Measurements from ENCODE around the gene CTAG2. TPM values are rescaled to one million over a fixed set of nuclear protein-coding genes. Genes with fewer than 3 reads are reported as not detected.
"Not testable (repeated sequence)": the region's sequence is repeated elsewhere in the genome, so short reads cannot be mapped to it uniquely, and the experiment has no call there.

The CTAG2 gene
- polyA plus RNA-seq, 2 donors: 2.8 TPM; not detected in 1

DNA sequence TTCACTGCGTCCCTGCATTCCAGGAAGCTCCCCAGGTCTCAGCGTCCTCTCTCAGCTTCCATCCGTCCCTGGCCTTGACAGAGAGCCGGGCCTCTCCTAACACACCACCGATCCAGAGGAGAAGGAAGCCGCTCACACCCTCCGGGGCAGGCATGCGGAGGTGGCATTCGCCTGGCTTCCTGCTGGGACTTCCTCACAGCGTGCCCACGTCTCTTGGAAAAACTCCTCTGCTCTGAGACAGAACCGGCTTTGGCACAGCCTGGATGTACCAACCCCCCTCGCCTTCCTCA, 3.2 kb downstream of the CTAG2 start:
- no peak overlapping the region for H3K4me3 ChIP-seq (ENCODE audit: low read depth in 1 of 2, low read length in 2 of 2)
- H3K4me1 ChIP-seq (ENCODE audit: control insufficient read depth in 2 of 2, insufficient read depth in 2 of 2, low read length in 1 of 2): no peaks in the 10 kb centered on the region

DNA sequence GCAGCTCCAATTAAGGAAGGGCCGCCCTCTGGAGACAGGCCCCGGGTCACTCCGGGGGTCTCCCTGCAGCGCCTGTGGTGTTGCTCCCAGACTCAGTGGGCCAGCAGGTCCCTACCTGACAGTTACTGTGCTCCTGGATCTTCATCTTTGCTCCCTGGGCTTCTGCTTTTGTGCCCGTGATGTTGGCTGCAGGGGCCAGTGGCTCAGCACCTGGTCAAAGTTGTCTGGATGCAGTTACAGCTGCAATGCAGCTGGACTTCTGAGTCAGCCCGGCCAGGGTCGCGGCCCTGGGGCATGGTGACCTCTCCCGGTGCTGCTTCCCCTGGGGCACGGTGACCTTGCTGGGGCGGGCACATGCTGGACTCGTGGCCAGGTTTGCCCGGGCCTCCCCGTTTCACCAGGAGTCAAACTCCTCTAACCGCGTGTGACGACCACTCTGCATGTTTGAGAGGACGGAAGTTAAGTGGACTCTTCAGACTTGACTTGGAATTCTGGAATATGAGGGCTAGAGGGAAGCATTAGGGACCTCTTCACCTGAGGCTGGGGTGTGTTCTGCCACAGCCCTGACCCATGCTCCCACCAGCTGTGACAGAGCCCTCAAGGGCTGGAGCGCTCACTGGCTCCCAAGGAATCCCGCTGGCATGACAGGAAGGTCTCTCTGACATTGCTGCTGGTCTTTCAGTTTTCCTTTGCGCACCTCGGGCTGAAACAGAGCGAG, 3.7 kb downstream of the CTAG2 start:
- Histone ChIP-seq H3K27me3 (ENCODE audit: control insufficient read depth in 1 of 2, insufficient read depth in 2 of 2, low read length in 2 of 2) (peaks cover 0 to 2% of the 10 kb centered on the region in 2 donors), H3K36me3 (ENCODE audit: control insufficient read depth in 2 of 2, insufficient read depth in 2 of 2, low read length in 1 of 2) (no peaks in the 10 kb centered on the region), H3K27ac (ENCODE audit: low read depth in 2 of 2, low read length in 1 of 2) (no peak overlapping the region), H3K9me3 (ENCODE audit: control insufficient read depth in 2 of 2, insufficient read depth in 1 of 2, low read depth in 1 of 2, low read length in 1 of 2) (peaks cover 0 to 2% of the 10 kb centered on the region in 2 donors), H3K4me1 (ENCODE audit: control insufficient read depth in 2 of 2, insufficient read depth in 2 of 2, low read length in 1 of 2) (no peaks in the 10 kb centered on the region), H3K4me3 (ENCODE audit: low read depth in 1 of 2, low read length in 2 of 2) (no peak overlapping the region)
- WGBS, 2 donors: 72 to 75% methylated on average over 22 to 23 of the region's 23 CpGs

More for the DNA sequence above, 3.2 kb downstream of the CTAG2 start:
- Histone ChIP-seq H3K27ac (ENCODE audit: low read depth in 2 of 2, low read length in 1 of 2) (no peak overlapping the region), H3K36me3 (ENCODE audit: control insufficient read depth in 2 of 2, insufficient read depth in 2 of 2, low read length in 1 of 2) (no peaks in the 10 kb centered on the region), H3K27me3 (ENCODE audit: control insufficient read depth in 1 of 2, insufficient read depth in 2 of 2, low read length in 2 of 2) (peaks cover 0 to 2% of the 10 kb centered on the region in 2 donors), H3K9me3 (ENCODE audit: control insufficient read depth in 2 of 2, insufficient read depth in 1 of 2, low read depth in 1 of 2, low read length in 1 of 2) (peaks cover 0 to 2% of the 10 kb centered on the region in 2 donors)
- 57 to 68% methylated on average over 13 of the region's 13 CpGs for WGBS, 2 donors

DNA sequence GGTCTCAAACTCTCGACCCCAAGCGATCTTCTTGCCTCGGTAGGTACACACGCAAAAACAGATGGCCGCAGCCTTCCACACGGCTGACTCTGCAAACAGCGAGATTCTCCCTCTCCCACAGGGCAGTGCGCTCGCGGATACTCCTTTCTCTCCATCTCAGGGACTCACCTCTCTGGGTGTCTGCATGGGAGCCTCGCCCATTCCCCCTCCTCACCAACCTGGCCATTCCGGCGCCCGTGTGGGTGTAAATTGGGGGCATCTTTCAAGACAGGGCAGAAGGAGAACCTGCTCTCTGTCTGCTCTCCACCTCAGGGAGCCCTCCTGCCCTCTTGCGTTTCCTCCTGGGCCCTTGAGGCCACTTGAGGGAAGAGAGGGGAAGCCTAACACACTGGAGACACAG, 4.4 kb downstream of the CTAG2 start:
- Histone ChIP-seq H3K4me3 (ENCODE audit: low read depth in 1 of 2, low read length in 2 of 2) (no peak overlapping the region), H3K27me3 (ENCODE audit: control insufficient read depth in 1 of 2, insufficient read depth in 2 of 2, low read length in 2 of 2) (peaks cover 0 to 2% of the 10 kb centered on the region in 2 donors), H3K36me3 (ENCODE audit: control insufficient read depth in 2 of 2, insufficient read depth in 2 of 2, low read length in 1 of 2) (no peaks in the 10 kb centered on the region), H3K4me1 (ENCODE audit: control insufficient read depth in 2 of 2, insufficient read depth in 2 of 2, low read length in 1 of 2) (no peaks in the 10 kb centered on the region), H3K9me3 (ENCODE audit: control insufficient read depth in 2 of 2, insufficient read depth in 1 of 2, low read depth in 1 of 2, low read length in 1 of 2) (peaks cover 0 to 2% of the 10 kb centered on the region in 2 donors), H3K27ac (ENCODE audit: low read depth in 2 of 2, low read length in 1 of 2) (no peak overlapping the region)
- WGBS, 2 donors: 84 to 86% methylated on average over 15 of the region's 15 CpGs

DNA sequence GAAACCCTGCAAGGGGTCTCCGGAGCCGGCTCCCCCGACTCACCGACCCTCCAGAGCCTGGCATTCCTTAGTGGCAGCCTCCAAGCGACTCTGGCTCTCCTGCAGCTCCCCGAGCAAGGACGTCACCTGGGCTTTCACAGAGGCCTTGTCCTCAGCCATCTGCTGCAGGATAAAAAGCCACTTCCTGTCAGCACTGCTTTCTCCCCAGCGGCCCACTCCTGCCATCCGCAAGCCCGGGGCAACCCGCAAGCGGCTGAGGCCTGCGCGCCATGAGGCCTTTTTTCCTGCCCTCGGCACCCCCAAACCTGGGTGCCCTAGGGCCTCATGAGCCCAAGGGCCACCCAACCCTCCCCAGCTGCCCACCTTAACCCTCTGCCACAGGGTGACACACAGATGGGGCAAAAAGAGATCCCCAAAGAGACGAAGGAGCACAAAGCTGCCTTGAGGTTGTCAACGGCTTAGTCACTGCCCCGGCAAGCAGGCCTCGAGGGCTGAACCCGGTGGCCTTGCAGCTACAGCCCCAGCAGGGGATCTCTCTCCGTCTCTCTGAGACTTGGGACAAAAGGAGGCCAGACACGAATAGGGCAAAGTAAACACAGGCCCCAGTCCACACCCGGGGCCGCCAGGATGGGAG, 7.5 kb downstream of the CTAG2 start:
- not testable (repeated sequence) for H3K4me1 ChIP-seq (ENCODE audit: control insufficient read depth in 2 of 2, insufficient read depth in 2 of 2, low read length in 1 of 2); H3K4me3 ChIP-seq (ENCODE audit: low read depth in 1 of 2, low read length in 2 of 2); H3K9me3 ChIP-seq (ENCODE audit: control insufficient read depth in 2 of 2, insufficient read depth in 1 of 2, low read depth in 1 of 2, low read length in 1 of 2); H3K27me3 ChIP-seq (ENCODE audit: control insufficient read depth in 1 of 2, insufficient read depth in 2 of 2, low read length in 2 of 2); H3K27ac ChIP-seq (ENCODE audit: low read depth in 2 of 2, low read length in 1 of 2); H3K36me3 ChIP-seq (ENCODE audit: control insufficient read depth in 2 of 2, insufficient read depth in 2 of 2, low read length in 1 of 2)
- WGBS, 2 donors: no CpG with 5 or more reads among the region's 24 CpGs

DNA sequence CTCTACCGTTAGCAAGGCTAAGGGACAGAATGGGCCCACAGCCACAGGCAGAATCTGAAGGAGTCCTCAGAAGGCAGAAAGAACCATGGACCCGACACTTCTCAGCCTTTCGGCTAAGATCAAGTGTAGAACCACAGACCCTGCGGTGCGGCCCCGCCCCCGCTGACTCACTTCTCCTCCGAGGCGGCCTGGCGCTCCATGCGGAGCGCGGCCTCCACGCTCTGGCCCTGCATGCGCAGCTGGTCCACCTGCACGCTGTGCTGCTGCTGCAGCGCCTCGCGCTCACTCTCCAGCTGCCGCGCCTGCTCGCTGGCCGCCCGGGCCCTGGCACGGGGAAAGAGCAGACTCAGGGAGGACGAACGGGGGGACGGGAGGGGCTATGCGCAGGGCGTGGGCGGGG, 9.7 kb downstream of the CTAG2 start:
- H3K4me1 ChIP-seq (ENCODE audit: control insufficient read depth in 2 of 2, insufficient read depth in 2 of 2, low read length in 1 of 2); H3K27ac ChIP-seq (ENCODE audit: low read depth in 2 of 2, low read length in 1 of 2); H3K4me3 ChIP-seq (ENCODE audit: low read depth in 1 of 2, low read length in 2 of 2); H3K27me3 ChIP-seq (ENCODE audit: control insufficient read depth in 1 of 2, insufficient read depth in 2 of 2, low read length in 2 of 2); H3K36me3 ChIP-seq (ENCODE audit: control insufficient read depth in 2 of 2, insufficient read depth in 2 of 2, low read length in 1 of 2); H3K9me3 ChIP-seq (ENCODE audit: control insufficient read depth in 2 of 2, insufficient read depth in 1 of 2, low read depth in 1 of 2, low read length in 1 of 2): not testable (repeated sequence)
- whole genome bisulfite sequencing, 2 donors: 56% methylated on average over 5 of the region's 31 CpGs; no CpG with 5 or more reads in 1 of the 2 donors

DNA sequence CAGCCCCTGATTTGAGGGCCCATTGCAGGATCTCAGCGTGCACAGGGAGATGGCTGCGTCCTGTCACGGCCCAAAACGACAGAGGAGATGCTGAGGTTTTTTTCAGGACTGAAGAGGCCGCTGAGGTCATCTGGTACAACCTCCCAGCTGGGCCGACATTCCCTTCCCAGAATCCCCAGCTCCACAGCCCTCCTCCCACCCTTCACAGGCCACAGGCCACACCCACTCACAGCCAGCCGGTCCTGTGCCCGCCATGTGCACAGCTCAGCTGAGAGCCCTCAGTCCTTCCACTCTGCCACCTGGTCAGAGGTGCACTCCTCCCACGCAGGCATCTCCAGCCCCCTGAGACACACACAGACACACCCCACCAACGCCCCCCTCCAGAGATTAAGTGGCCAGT, 11.6 kb downstream of the CTAG2 start:
- H3K9me3 ChIP-seq (ENCODE audit: control insufficient read depth in 2 of 2, insufficient read depth in 1 of 2, low read depth in 1 of 2, low read length in 1 of 2); H3K27ac ChIP-seq (ENCODE audit: low read depth in 2 of 2, low read length in 1 of 2); H3K4me3 ChIP-seq (ENCODE audit: low read depth in 1 of 2, low read length in 2 of 2); H3K4me1 ChIP-seq (ENCODE audit: control insufficient read depth in 2 of 2, insufficient read depth in 2 of 2, low read length in 1 of 2); H3K27me3 ChIP-seq (ENCODE audit: control insufficient read depth in 1 of 2, insufficient read depth in 2 of 2, low read length in 2 of 2); H3K36me3 ChIP-seq (ENCODE audit: control insufficient read depth in 2 of 2, insufficient read depth in 2 of 2, low read length in 1 of 2): not testable (repeated sequence)
- no CpG with 5 or more reads among the region's 10 CpGs for WGBS, 2 donors

DNA sequence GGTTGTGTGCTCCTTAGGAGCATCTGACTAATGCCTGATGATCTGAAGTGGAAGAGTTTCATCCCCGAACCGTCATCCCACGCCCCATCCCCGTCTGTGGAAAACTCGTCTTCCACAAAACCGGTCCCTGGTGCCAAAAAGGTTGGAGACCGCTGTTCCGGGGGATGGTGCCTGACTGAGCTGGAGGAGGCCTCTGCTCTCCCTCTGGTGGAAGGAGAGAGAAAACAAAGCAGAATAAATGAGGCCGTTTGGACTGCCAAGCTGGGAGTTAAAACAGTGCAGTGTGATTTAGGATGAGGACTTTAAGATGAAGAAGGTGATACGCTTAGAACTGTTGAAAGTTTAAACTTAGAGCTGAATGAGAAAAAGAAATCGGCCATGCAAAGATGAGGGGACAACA, 19.7 kb downstream of the CTAG2 start:
- not testable (repeated sequence) for H3K4me3 ChIP-seq (ENCODE audit: low read depth in 1 of 2, low read length in 2 of 2); H3K9me3 ChIP-seq (ENCODE audit: control insufficient read depth in 2 of 2, insufficient read depth in 1 of 2, low read depth in 1 of 2, low read length in 1 of 2); H3K4me1 ChIP-seq (ENCODE audit: control insufficient read depth in 2 of 2, insufficient read depth in 2 of 2, low read length in 1 of 2); H3K36me3 ChIP-seq (ENCODE audit: control insufficient read depth in 2 of 2, insufficient read depth in 2 of 2, low read length in 1 of 2); H3K27me3 ChIP-seq (ENCODE audit: control insufficient read depth in 1 of 2, insufficient read depth in 2 of 2, low read length in 2 of 2); H3K27ac ChIP-seq (ENCODE audit: low read depth in 2 of 2, low read length in 1 of 2)
- no CpG with 5 or more reads among the region's 11 CpGs for WGBS, 2 donors

DNA sequence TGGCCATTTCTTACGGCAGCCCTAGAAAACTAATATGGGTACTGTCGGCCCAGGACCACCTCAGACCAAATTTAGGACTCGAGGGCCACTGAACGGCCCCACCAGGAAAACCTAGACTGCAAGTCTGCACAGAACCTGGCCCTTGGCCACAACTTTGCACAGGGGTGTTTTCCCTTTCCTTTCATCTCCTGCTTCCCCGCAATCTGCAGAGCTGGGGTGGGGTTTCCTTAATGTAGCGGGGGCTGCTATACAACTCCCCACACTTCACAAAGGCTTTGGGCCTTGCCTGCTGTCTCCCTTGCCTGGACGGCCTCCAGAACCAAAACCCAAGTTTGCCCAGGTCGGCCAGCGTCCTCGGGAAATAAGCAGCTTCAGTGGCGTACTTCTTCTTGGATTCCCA, 22.4 kb downstream of the CTAG2 start:
- not testable (repeated sequence) for H3K36me3 ChIP-seq (ENCODE audit: control insufficient read depth in 2 of 2, insufficient read depth in 2 of 2, low read length in 1 of 2); H3K4me1 ChIP-seq (ENCODE audit: control insufficient read depth in 2 of 2, insufficient read depth in 2 of 2, low read length in 1 of 2); H3K4me3 ChIP-seq (ENCODE audit: low read depth in 1 of 2, low read length in 2 of 2); H3K27me3 ChIP-seq (ENCODE audit: control insufficient read depth in 1 of 2, insufficient read depth in 2 of 2, low read length in 2 of 2); H3K9me3 ChIP-seq (ENCODE audit: control insufficient read depth in 2 of 2, insufficient read depth in 1 of 2, low read depth in 1 of 2, low read length in 1 of 2); H3K27ac ChIP-seq (ENCODE audit: low read depth in 2 of 2, low read length in 1 of 2)
- WGBS, 2 donors: no CpG with 5 or more reads among the region's 11 CpGs

DNA sequence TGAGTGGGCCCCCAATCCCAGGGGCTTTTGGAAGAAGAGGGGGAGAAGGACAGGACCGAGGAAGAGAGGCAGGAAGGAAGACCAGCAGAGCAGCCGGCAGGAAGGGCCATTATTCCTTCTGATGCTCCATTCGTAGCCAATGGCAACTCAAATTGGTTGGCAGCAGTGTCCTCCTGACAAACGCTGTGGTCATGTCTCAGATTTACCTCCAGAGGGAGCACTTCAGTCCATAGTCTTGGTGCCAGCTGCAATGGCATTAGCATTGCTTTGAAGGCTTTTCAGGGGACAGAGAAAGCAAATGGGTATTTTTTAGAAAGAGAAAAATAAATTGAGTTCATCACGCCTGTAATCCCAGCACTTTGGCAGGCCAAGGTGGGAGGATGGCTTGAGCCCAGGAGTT, 24.4 kb downstream of the CTAG2 start:
- H3K4me3 ChIP-seq (ENCODE audit: low read depth in 1 of 2, low read length in 2 of 2); H3K36me3 ChIP-seq (ENCODE audit: control insufficient read depth in 2 of 2, insufficient read depth in 2 of 2, low read length in 1 of 2); H3K9me3 ChIP-seq (ENCODE audit: control insufficient read depth in 2 of 2, insufficient read depth in 1 of 2, low read depth in 1 of 2, low read length in 1 of 2); H3K27ac ChIP-seq (ENCODE audit: low read depth in 2 of 2, low read length in 1 of 2); H3K4me1 ChIP-seq (ENCODE audit: control insufficient read depth in 2 of 2, insufficient read depth in 2 of 2, low read length in 1 of 2); H3K27me3 ChIP-seq (ENCODE audit: control insufficient read depth in 1 of 2, insufficient read depth in 2 of 2, low read length in 2 of 2): not testable (repeated sequence)
- WGBS, 2 donors: no CpG with 5 or more reads among the region's 5 CpGs

DNA sequence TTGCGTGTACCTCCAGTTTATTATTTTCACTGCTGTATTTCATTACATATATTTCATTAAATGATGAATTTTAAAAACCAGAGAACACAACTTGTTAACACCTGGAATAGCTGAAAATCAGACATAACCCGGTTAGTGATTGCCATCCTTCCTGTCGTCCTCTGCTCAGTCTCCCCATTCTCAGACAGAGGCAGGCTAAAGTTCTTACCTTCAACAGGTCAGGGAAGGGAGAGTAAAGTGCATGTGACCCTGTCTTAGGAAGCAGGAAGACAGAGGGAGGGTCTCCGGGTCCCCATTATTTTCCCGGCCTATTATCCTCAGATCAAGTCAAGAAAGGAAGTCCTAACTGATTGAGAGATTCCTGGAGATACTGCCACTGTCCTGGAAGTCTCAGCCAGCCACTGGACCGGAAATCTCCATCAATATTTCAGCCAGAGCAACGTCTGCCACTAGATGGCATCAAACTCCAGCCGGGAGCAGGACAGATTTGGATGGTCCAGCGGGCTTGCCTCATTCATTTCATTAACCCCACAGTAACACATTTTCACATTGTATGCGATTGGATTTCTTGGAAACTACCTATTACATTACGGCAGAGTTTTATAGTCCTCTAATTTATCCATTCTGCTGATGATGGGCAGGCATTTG, 32.5 kb downstream of the CTAG2 start:
- not testable (repeated sequence) for H3K9me3 ChIP-seq (ENCODE audit: control insufficient read depth in 2 of 2, insufficient read depth in 1 of 2, low read depth in 1 of 2, low read length in 1 of 2); H3K4me3 ChIP-seq (ENCODE audit: low read depth in 1 of 2, low read length in 2 of 2); H3K27ac ChIP-seq (ENCODE audit: low read depth in 2 of 2, low read length in 1 of 2); H3K27me3 ChIP-seq (ENCODE audit: control insufficient read depth in 1 of 2, insufficient read depth in 2 of 2, low read length in 2 of 2); H3K36me3 ChIP-seq (ENCODE audit: control insufficient read depth in 2 of 2, insufficient read depth in 2 of 2, low read length in 1 of 2); H3K4me1 ChIP-seq (ENCODE audit: control insufficient read depth in 2 of 2, insufficient read depth in 2 of 2, low read length in 1 of 2)
- 5 to 45% methylated on average over 2 of the region's 11 CpGs for WGBS, 2 donors

All from esophagus (tissue), 2 donors.